ENCODE measurements around the gene MYH15. TPM values are rescaled to one million over a fixed set of nuclear protein-coding genes. Genes with fewer than 3 reads are reported as not detected.

MYH15 gene
- total RNA-seq, 4 donors from 2014 or later: 0.13 TPM; not detected in 3

DNA sequence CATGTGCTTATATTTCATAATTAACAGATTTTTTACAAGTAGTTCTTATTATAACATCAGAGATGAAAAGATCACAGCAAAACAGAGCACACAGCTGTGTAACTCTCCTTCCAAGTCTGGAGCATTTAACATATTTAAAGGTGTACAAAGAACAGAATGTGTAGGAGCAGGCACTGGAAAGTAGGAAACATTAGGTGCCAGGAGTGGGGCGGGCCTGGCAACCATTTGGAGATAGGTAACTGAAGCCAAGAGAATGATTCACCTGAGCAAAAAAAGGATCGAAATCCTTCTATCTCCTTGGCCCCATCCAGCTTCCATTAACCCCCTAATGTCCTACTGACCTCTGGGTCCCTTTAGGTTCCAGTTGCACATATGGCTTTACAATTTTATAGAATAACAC is 2.3 kb upstream of the MYH15 start:
- Histone ChIP-seq H3K9me3 (no peaks in the 10 kb centered on the region), H3K36me3 (no peaks in the 10 kb centered on the region), H3K4me3 (no peak overlapping the region), H3K27me3 (no peaks in the 10 kb centered on the region), H3K27ac (no peak overlapping the region), H3K4me1 (peaks cover 0 to 10% (median 0%) of the 10 kb centered on the region in 3 donors)
- TF ChIP-seq POLR2A (IDR thresholded peaks at IDR 0.05) (no peak), POLR2AphosphoS5 (IDR thresholded peaks at IDR 0.05) (no peak), EP300 (IDR thresholded peaks at IDR 0.05) (no peak)
- TF ChIP-seq, protein P1, sequence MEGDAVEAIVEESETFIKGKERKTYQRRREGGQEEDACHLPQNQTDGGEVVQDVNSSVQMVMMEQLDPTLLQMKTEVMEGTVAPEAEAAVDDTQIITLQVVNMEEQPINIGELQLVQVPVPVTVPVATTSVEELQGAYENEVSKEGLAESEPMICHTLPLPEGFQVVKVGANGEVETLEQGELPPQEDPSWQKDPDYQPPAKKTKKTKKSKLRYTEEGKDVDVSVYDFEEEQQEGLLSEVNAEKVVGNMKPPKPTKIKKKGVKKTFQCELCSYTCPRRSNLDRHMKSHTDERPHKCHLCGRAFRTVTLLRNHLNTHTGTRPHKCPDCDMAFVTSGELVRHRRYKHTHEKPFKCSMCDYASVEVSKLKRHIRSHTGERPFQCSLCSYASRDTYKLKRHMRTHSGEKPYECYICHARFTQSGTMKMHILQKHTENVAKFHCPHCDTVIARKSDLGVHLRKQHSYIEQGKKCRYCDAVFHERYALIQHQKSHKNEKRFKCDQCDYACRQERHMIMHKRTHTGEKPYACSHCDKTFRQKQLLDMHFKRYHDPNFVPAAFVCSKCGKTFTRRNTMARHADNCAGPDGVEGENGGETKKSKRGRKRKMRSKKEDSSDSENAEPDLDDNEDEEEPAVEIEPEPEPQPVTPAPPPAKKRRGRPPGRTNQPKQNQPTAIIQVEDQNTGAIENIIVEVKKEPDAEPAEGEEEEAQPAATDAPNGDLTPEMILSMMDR (IDR thresholded peaks at IDR 0.05): no peak
- WGBS, 2 donors (ENCODE audit: low coverage in 1 of 2): 40 to 61% methylated on average over 2 of the region's 2 CpGs
- no peak for ATAC-seq

DNA sequence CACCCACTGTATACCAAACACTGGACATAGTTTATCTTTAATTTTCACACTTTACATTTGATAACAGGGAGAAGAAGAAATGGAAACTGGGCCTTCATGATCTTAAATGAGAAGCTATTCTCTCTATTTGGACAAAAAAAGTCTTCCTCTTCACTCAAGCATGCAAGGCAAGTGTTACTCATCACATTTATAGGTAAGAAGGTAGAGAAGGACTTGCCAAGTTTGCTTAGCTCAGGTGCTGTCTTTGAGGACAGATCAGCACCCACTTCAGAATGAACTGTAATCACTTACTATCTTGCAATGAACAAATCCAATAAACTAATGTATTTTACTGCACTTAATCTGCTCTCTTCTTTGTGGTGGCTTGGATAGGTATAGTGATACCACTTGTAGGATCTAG is 1.1 kb upstream of the MYH15 start:
- H3K27me3 ChIP-seq: no peaks in the 10 kb centered on the region
- TF ChIP-seq EP300 (IDR thresholded peaks at IDR 0.05): no peak
- no peak for TF ChIP-seq POLR2AphosphoS5 (IDR thresholded peaks at IDR 0.05)
- no peak for TF ChIP-seq POLR2A (IDR thresholded peaks at IDR 0.05)
- TF ChIP-seq, protein P1 (IDR thresholded peaks at IDR 0.05): no peak
- H3K9me3 ChIP-seq: no peaks in the 10 kb centered on the region
- no peak for ATAC-seq
- H3K36me3 ChIP-seq: no peaks in the 10 kb centered on the region
- no peak overlapping the region for H3K4me3 ChIP-seq
- no peak overlapping the region for H3K27ac ChIP-seq
- peaks cover 0 to 10% (median 0%) of the 10 kb centered on the region in 3 donors for H3K4me1 ChIP-seq

DNA sequence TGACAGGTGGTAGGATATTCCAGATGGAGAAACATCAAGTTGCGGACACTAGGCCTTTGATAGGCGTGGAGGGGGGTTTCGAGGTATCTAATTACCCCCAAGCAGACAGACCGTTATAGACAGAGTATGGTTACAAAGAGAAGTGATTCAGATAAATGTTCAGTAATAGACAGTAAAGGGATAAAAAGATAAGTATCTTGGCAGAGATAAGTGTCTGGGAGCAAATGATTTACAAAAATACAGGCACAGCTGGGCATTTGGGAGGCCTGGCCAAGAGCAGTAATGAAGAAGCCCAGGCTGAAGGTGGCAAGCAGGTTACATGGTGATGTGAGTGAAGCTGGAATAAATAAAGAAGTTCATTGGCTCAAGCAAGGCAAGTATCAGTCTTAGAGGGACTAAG is 659 bp upstream of the MYH15 start:
- no peak overlapping the region for H3K4me3 ChIP-seq
- TF ChIP-seq POLR2AphosphoS5 (IDR thresholded peaks at IDR 0.05) (no peak), POLR2A (IDR thresholded peaks at IDR 0.05) (no peak), EP300 (IDR thresholded peaks at IDR 0.05) (no peak)
- TF ChIP-seq, protein P1 (IDR thresholded peaks at IDR 0.05): no peak
- H3K36me3 ChIP-seq: no peaks in the 10 kb centered on the region
- no peaks in the 10 kb centered on the region for H3K27me3 ChIP-seq
- WGBS, 2 donors (ENCODE audit: low coverage in 1 of 2): 97 to 100% methylated on average over 4 of the region's 4 CpGs
- H3K4me1 ChIP-seq: peaks cover 0 to 10% (median 0%) of the 10 kb centered on the region in 3 donors
- ATAC-seq: no peak
- H3K27ac ChIP-seq: no peak overlapping the region
- H3K9me3 ChIP-seq: no peaks in the 10 kb centered on the region

DNA sequence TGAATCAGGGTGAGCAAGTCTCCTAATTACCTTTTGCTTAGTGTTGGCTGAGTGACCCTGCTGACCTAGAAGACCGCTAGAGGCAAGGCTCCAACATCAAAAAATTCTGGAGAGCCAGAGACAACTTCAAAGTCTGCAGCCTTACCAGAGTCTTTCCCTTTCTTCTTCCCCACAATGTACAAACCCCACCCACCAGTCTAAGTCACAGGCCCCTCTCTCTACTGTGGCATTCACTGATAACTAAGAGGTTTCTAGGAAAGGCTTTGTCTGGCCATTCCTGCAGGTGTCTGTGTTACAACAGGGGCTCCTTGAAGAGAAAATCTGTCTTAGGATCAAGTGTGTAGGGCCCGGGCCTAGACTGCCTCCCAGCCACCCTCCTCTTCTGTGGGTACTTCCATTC is 525 bp downstream of the MYH15 start:
- Histone ChIP-seq H3K27ac (no peak overlapping the region), H3K9me3 (no peaks in the 10 kb centered on the region), H3K4me3 (no peak overlapping the region), H3K36me3 (no peaks in the 10 kb centered on the region), H3K27me3 (no peaks in the 10 kb centered on the region), H3K4me1 (peaks cover 0 to 10% (median 0%) of the 10 kb centered on the region in 3 donors)
- no peak for ATAC-seq
- TF ChIP-seq, protein P1 (IDR thresholded peaks at IDR 0.05): no peak
- TF ChIP-seq EP300 (IDR thresholded peaks at IDR 0.05) (no peak), POLR2A (IDR thresholded peaks at IDR 0.05) (no peak), POLR2AphosphoS5 (IDR thresholded peaks at IDR 0.05) (no peak)
- WGBS, 2 donors (ENCODE audit: low coverage in 1 of 2): 93 to 100% methylated on average over 1 to 2 of the region's 2 CpGs

DNA sequence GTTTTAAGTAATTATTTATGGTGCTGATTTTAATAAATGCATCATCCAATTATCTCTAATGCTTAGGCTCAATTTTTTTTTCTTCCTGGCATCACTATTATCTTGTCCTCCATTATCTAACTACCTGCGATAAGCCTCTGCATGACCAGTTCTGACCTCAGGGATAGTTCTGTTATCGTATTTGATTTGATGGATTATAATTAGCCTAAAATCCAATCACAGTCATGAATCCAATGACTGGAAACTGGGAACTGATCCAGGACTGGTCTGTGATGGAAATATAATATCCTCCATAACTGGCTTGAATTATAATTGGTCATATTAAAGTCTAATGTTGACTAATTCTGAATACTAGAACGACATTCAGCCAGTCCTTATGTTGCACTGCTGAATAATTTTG is 1.1 kb downstream of the MYH15 start:
- Histone ChIP-seq H3K4me1 (peaks cover 0 to 10% (median 0%) of the 10 kb centered on the region in 3 donors), H3K36me3 (no peaks in the 10 kb centered on the region), H3K9me3 (no peaks in the 10 kb centered on the region), H3K4me3 (no peak overlapping the region), H3K27me3 (no peaks in the 10 kb centered on the region), H3K27ac (no peak overlapping the region)
- no peak for TF ChIP-seq EP300 (IDR thresholded peaks at IDR 0.05)
- TF ChIP-seq POLR2A (IDR thresholded peaks at IDR 0.05): no peak
- TF ChIP-seq, protein P1 (IDR thresholded peaks at IDR 0.05): no peak
- no peak for TF ChIP-seq POLR2AphosphoS5 (IDR thresholded peaks at IDR 0.05)
- 37 to 47% methylated on average over 3 of the region's 3 CpGs for WGBS, 2 donors (ENCODE audit: low coverage in 1 of 2)
- ATAC-seq: no peak

Measured in gastroesophageal sphincter (tissue), 4 donors.